Smooth muscle cell (in vitro differentiated cells): Measurements from ENCODE around the gene SAMD1. TPM values are rescaled to one million over a fixed set of nuclear protein-coding genes. Genes with fewer than 3 reads are reported as not detected.

Experiments used
- DNase-seq: peaks from one replicate; lab custom pipeline; 2025; ENCODE audit not compliant: unreplicated experiment; lab: John Stamatoyannopoulos, UW
- H2AFZ ChIP-seq: fragments of 200-600 bp; sonication (generic); 2 replicates; pipeline ENCODE4 v1.6.0; 2016; ENCODE audit warnings: antibody characterized with exemption, low read depth, mild to moderate bottlenecking
- H3F3A ChIP-seq: fragments of 200-600 bp; sonication (generic); 2 replicates; pipeline ENCODE4 v1.6.0; 2017; ENCODE audit warnings: antibody characterized with exemption, low read depth
- H3K27ac ChIP-seq: fragments of 200-600 bp; sonication (generic); 2 replicates; pipeline ENCODE4 v1.5.1; 2016; ENCODE audit warnings: low read depth, mild to moderate bottlenecking
- H3K27me3 ChIP-seq: fragments of 200-600 bp; sonication (generic); 2 replicates; pipeline ENCODE4 v1.6.1; 2016; ENCODE audit warnings: low read depth, mild to moderate bottlenecking
- H3K36me3 ChIP-seq: fragments of 200-600 bp; sonication (generic); 2 replicates; pipeline ENCODE4 v1.5.1; 2016; ENCODE audit warnings: low read depth
- H3K4me1 ChIP-seq: fragments of 200-600 bp; sonication (generic); 2 replicates; pipeline ENCODE4 v1.5.1; 2016; ENCODE audit warnings: low read depth
- H3K4me2 ChIP-seq: fragments of 200-600 bp; sonication (generic); 2 replicates; pipeline ENCODE4 v1.6.0; 2016; ENCODE audit warnings: mild to moderate bottlenecking
- H3K4me3 ChIP-seq: fragments of 200-600 bp; sonication (generic); 2 replicates; pipeline ENCODE4 v1.5.1; 2016; ENCODE audit warnings: mild to moderate bottlenecking
- H3K79me2 ChIP-seq: fragments of 200-600 bp; sonication (generic); 2 replicates; pipeline ENCODE4 v1.6.0; 2016; ENCODE audit warnings: low read depth, mild to moderate bottlenecking
- H3K9ac ChIP-seq: fragments of 200-600 bp; sonication (generic); 2 replicates; pipeline ENCODE4 v1.6.0; 2016; ENCODE audit warnings: low read depth
- H3K9me3 ChIP-seq: fragments of 200-600 bp; sonication (generic); replicated peaks from 2 replicates; pipeline ENCODE4 v1.5.1; 2016; ENCODE audit warnings: low read depth
- H4K20me1 ChIP-seq: fragments of 200-600 bp; sonication (generic); 2 replicates; pipeline ENCODE4 v1.6.0; 2016; ENCODE audit warnings: low read depth
- WGBS: methylation state at CpG from one replicate; pipeline ENCODE4 v1.1.7; 2016; ENCODE audit warnings: low lambda C conversion rate; 5-methylcytosine and 5-hydroxymethylcytosine counted together
- polyA plus RNA-seq: library from polyadenylated mRNA; unstranded; fragments of >200 nt; fragmentation: Nextera tagmentation; extraction: Ambion mirVana; gene quantifications from 2 replicates; pipeline ENCODE4 v1.2.1, GENCODE V29; 2016
- total RNA-seq: library from RNA; depleted of rRNA; stranded (reverse); fragments of >200 nt; gene quantifications from 2 replicates; pipeline ENCODE4 v1.2.3, GENCODE V29; 2014
- TF ChIP-seq, protein P1 (sequence below): fragments of 200-600 bp; sonication (generic); IDR thresholded peaks from 2 replicates; pipeline ENCODE4 v1.5.1; 2017; ENCODE audit warnings: borderline replicate concordance, mild to moderate bottlenecking, antibody characterized with exemption; ENCODE audit not compliant: insufficient read depth, poor library complexity, severe bottlenecking

The SAMD1 gene
- total and polyA plus RNA-seq, 2 experiments from 2014 or later = 35.0 to 71.3 TPM

DNA sequence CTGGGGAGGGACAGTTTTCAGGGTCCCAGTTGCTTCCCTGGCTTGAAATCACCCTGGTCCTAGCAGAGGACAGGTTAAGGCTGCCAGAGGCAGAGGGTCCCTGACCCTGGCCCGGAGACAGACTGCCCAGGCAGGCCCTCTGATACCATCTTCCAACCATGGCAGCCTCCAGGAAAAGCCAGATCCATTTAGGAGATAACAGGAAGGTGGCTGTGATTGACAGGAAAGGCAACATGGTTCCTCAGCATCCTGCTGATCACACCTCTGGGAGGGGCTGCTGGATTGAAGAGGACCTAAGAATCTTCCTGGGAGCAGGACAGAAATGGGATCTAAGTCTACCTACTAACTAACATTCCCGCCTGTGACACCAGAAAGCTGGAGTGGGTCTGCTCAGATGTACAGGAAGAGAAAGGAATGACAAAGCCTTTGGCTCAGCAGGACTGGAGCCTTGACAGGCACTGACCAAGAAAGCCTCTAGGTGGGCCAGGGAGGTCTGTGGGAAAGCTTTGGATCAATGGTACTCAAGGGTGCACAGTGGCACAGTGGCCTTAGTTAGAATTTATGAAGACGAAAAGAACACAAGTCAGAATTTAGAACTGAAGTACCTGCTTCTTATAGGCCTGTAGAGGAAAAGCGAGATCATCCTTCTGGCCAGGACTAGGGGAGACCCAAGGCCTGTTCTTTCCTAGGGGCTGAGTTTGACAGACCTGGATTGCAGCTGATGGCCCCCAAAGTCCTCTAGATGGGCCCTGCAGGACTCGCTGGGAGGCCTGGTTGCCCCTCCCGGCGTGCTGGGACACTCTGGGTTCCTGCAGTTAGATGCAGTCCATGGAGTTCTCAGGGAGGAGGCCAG, 29.3 kb upstream of the SAMD1 start:
- peaks cover 11% of the 10 kb centered on the region for H3F3A ChIP-seq
- no peaks in the 10 kb centered on the region for H3K36me3 ChIP-seq
- H3K9me3 ChIP-seq = no peaks in the 10 kb centered on the region
- H3K4me3 ChIP-seq = no peak overlapping the region
- peaks cover 21% of the 10 kb centered on the region for H4K20me1 ChIP-seq
- no peak for DNase-seq
- no peak overlapping the region for H3K9ac ChIP-seq
- H3K27me3 ChIP-seq = no peaks in the 10 kb centered on the region
- no peak overlapping the region for H3K4me2 ChIP-seq
- 95% methylated on average over 7 of the region's 7 CpGs for WGBS
- TF ChIP-seq, protein P1, sequence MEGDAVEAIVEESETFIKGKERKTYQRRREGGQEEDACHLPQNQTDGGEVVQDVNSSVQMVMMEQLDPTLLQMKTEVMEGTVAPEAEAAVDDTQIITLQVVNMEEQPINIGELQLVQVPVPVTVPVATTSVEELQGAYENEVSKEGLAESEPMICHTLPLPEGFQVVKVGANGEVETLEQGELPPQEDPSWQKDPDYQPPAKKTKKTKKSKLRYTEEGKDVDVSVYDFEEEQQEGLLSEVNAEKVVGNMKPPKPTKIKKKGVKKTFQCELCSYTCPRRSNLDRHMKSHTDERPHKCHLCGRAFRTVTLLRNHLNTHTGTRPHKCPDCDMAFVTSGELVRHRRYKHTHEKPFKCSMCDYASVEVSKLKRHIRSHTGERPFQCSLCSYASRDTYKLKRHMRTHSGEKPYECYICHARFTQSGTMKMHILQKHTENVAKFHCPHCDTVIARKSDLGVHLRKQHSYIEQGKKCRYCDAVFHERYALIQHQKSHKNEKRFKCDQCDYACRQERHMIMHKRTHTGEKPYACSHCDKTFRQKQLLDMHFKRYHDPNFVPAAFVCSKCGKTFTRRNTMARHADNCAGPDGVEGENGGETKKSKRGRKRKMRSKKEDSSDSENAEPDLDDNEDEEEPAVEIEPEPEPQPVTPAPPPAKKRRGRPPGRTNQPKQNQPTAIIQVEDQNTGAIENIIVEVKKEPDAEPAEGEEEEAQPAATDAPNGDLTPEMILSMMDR = no peak
- H2AFZ ChIP-seq = no peak overlapping the region
- H3K79me2 ChIP-seq = peaks cover 24% of the 10 kb centered on the region
- peaks cover 16% of the 10 kb centered on the region for H3K4me1 ChIP-seq
- peak overlapping the region; percentile 73 for H3K27ac ChIP-seq

DNA sequence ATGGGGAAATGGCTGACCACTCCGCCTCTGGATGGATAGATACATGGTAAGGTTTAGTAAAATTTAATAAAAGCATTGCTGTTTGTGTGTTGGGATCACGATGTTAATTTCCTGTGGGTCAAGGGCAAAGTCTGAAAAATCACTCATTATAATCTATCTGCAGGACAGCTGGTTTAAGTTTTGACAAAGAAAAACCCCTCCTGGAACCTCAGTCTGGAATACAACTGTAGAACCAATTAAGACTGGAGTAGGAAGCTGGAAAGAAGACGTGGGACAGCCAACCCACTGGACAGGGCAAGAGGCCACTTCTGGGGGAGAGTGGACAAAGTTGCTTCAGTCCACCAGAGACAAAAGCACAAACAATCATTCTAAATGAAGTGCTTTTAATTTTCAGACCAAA, 28.6 kb upstream of the SAMD1 start:
- peaks cover 11% of the 10 kb centered on the region for H3F3A ChIP-seq
- H3K4me3 ChIP-seq = no peak overlapping the region
- TF ChIP-seq, protein P1 = no peak
- H4K20me1 ChIP-seq = peaks cover 27% of the 10 kb centered on the region
- H3K36me3 ChIP-seq = no peaks in the 10 kb centered on the region
- peaks cover 30% of the 10 kb centered on the region for H3K79me2 ChIP-seq
- whole genome bisulfite sequencing = 78% methylated on average over 3 of the region's 3 CpGs
- no peak overlapping the region for H3K9ac ChIP-seq
- H3K4me1 ChIP-seq = peaks cover 16% of the 10 kb centered on the region
- no peak for DNase-seq
- peak overlapping the region; percentile 73 for H3K27ac ChIP-seq
- H3K27me3 ChIP-seq = no peaks in the 10 kb centered on the region
- peak overlapping the region; percentile 95 for H3K4me2 ChIP-seq
- no peaks in the 10 kb centered on the region for H3K9me3 ChIP-seq
- H2AFZ ChIP-seq = no peak overlapping the region

DNA sequence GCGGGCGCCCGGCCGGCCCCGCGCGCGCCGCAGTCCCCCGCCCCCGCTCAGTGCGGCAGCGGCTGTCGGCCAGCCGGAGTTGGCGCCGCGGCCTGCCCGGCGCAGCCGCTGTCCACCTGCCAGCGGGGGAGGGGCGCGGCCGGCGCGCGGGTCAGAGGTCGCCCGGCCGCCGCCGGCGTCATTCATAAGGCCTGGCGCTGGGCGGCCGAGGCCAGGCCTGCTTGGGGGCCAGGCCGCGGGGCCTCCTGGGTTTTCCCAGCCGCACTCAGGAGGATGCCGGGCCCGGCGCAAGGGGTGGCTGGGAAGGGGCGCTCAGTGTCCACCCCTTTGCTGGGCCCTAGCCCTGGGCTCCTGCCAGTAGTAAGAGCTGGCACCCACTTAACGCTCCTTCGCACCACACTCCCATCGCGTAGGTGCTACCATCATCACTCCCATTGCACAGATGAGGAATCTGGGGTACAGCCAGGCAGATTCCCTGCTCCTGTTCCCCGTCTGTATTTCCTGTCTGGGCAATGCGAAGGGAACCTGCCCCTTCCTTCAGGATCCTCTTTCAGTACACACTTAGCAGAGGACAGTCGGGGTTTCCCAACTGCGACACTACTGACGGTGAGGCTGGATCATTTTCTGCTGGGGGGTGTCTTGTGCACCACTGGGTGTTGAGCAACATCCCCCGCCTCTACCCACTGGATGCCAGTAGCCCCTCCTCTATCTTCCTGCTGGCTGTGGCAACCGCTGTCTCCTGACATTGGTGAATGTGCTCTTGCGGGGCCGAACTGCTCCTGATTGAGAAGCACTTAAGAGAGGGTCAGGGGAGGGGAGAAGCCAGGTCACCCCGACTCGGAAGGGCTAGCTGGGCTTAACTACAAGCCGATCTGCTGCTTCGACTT, 27.9 kb upstream of the SAMD1 start:
- H3K27me3 ChIP-seq = no peaks in the 10 kb centered on the region
- H3K79me2 ChIP-seq = peaks cover 38% of the 10 kb centered on the region
- peak overlapping the region; percentile 95 for H3K4me2 ChIP-seq
- H3K36me3 ChIP-seq = no peaks in the 10 kb centered on the region
- peaks cover 34% of the 10 kb centered on the region for H4K20me1 ChIP-seq
- no peaks in the 10 kb centered on the region for H3K9me3 ChIP-seq
- H2AFZ ChIP-seq = peak overlapping the region; percentile 77
- H3K9ac ChIP-seq = peak overlapping the region; percentile 76
- peak overlapping the region; percentile 64 for H3K4me3 ChIP-seq
- peaks cover 11% of the 10 kb centered on the region for H3F3A ChIP-seq
- TF ChIP-seq, protein P1 = no peak
- peaks cover 16% of the 10 kb centered on the region for H3K4me1 ChIP-seq
- 21% methylated on average over 50 of the region's 61 CpGs for WGBS
- no peak for DNase-seq
- peak overlapping the region; percentile 73 for H3K27ac ChIP-seq
